Activated CD4-positive, alpha-beta T cell treated with anti-CD3 and anti-CD28 coated beads for 24 hours (primary cell): ENCODE measurements around the gene YES1.
"Not testable (repeated sequence)": the region's sequence is repeated elsewhere in the genome, so short reads cannot be mapped to it uniquely, and the experiment has no call there.

Experiments used
- DNase-seq, 2 donors: peaks; one replicate each; pipeline ENCODE4 v3.0.0-alpha.2; 2020; ENCODE audit warnings: low read depth in 2 of 2

Gene YES1

GRCh38 chr18:784470-785172 is 27.4 kb downstream of the YES1 start:
- no peak for DNase-seq

- DNase-seq: no peak
These were observed 33.7 kb downstream of the YES1 start for GRCh38 chr18:778194-778927.

- no peak for DNase-seq
These were observed 35.0 kb downstream of the YES1 start for GRCh38 chr18:777021-777420.

DNA sequence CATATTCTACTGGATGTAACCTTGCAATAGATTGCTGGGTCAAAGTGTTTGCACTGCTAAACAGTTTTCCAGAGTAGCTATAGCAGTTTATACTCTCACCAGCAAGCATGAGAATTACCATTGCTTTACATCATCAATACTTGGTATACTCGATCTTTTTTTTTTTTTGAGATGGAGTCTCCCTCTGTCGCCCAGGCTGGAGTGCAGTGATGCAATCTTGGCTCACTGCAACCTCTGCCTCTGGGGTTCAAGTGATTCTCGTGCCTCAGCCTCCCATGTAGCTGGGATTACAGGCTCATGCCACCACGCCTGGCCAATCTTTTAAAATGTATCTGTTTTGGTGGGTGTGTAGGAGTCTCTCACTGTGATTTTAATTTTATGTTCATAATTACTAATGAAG is 36.0 kb downstream of the YES1 start:
- not testable (repeated sequence) for DNase-seq

DNA sequence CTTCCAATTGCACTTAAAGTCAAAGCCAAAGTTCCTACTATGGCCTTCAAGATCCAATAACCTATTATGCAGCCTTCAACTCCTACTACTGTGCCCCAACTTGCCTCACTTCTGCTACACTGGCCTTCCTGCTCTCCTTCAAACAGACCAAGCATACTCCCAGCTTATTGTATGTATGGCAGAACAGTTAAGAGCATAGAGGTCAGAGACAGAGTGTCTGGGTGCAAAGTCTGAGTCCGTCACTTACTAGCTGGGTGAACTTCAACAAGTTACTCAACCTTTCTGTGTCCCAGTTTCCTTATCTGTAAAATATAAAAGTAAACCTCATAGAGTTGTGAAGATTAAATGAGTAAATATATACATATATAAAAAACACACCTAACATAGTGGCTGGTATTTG is 37.2 kb downstream of the YES1 start:
- no peak for DNase-seq

- DNase-seq: no peak
These were observed 37.9 kb downstream of the YES1 start for GRCh38 chr18:773980-774624.

GRCh38 chr18:770583-770961 is 41.5 kb downstream of the YES1 start:
- no peak for DNase-seq

GRCh38 chr18:767961-768360 is 44.1 kb downstream of the YES1 start:
- no peak for DNase-seq

DNA sequence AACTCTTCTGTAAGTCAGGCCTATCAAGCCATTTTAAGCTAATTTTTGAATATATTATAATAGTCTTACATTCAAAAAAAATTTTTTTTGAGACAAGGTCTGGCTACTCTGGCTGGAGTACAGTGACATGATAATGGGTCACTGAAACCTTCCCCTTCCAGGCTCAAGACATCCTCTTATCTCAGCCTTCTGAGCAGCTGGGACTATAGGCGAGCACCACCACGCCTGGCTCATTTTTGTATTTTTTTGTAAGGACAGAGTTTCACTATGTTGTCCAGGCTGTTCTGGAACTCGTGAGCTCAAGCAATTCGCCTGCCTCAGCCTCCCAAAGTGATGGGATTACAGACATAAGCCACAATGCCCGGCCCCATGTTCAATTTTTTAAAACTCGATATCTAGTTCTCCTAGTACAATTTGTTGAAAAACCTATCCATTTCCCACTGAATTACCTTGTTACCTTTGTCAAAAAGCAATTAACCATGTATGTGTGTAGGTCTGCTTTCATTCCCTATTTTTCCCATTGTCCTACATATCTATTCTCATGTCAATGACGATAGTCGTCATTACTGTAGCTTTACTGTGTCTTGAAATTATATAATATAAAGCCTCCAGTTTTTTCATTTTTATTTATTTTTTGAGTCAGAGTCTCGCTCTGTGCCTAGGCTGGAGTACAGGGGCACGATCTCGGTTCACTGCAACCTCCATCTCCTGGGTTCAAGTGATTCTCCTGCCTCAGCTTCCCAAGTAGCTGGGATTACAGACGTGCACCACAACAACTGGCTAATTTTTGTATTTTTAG is 44.8 kb downstream of the YES1 start:
- DNase-seq: no peak

DNA sequence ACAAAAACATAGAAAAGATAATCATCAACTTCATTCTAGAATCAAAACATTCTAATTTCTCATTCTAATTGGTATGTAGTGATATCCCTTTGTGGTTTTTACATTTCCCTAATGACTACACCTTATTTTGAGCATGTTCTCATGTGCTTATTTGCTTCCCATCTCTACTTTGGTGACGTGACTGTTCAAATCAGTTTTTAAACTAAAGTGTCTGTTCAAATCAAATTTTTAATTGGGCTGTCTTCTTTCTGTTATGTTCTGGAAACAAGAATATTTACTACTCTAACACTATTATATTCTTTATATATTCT is 45.5 kb downstream of the YES1 start:
- DNase-seq: no peak

GRCh38 chr18:765764-766549 is 46.1 kb downstream of the YES1 start:
- DNase-seq: no peak

DNA sequence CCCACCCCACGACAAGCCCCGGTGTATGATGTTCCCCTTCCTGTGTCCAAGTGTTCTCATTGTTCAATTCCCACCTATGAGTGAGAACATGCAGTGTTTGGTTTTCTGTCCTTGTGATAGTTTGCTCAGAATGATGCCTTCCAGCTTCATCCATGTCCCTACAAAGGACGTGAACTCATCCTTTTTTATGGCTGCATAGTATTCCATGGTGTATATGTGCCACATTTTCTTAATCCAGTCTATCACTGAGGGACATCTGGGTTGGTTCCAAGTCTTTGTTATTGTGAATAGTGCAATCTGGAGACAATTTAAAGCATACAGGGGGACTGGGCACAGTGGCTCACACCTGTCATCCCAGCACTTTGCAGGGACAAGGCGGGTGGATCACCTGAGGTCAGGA is 52.2 kb downstream of the YES1 start:
- not testable (repeated sequence) for DNase-seq

DNA sequence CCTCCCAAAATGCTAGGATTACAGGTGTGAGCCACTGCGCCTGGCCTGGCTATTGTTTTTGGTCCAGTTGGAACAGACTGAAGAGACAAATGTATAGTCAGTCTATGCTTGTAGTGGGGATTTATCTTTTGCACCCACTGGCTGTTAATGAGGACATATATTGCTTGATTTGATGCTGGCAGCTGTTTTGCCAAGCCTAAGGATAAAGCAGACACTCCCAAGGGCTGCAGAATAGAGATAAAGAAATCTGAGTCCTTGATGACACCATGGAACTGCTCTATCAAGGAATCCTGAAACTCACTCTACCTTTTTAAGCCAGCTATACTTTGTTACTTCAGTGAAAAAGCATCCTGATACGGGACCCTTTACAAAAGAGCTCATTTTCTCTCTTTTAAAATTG is 56.5 kb downstream of the YES1 start:
- DNase-seq: no peak

DNA sequence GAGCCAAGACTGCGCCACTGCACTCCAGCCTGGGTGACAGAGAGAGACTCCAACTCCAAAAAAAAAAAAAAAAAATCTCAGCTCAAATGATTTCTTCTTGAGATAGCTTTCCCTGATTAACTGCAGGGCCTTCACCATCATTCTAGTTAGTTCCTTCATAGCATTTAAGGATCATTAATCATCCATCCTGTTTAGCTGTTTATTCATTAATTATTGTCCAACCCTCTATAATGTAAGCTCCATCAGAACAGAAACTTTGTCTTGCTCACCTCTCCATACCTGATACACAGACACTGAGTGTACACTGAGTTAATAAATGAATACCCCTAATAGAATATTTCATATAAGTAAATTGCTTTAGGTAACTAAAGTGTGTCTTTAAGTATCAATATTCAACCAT is 57.4 kb downstream of the YES1 start:
- no peak for DNase-seq

DNA sequence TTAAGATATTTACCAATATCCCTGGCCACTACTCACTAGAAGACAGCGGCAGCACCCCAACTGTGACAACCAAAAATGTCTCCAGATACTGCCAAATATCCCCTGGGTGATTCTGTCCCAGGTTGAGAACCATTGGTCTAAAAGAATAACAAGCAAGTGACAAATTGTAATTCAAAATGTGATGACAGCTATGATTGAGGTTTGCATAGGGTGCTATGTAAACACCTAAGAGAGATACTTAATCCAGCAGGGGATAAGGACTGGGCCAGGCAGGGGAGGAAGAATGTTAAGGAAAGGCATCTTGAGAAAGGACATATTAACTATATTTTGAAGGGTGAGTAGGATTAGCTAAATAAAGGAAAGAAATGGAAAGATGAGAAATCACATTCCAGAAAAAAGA is 61.6 kb downstream of the YES1 start:
- DNase-seq: no peak

DNA sequence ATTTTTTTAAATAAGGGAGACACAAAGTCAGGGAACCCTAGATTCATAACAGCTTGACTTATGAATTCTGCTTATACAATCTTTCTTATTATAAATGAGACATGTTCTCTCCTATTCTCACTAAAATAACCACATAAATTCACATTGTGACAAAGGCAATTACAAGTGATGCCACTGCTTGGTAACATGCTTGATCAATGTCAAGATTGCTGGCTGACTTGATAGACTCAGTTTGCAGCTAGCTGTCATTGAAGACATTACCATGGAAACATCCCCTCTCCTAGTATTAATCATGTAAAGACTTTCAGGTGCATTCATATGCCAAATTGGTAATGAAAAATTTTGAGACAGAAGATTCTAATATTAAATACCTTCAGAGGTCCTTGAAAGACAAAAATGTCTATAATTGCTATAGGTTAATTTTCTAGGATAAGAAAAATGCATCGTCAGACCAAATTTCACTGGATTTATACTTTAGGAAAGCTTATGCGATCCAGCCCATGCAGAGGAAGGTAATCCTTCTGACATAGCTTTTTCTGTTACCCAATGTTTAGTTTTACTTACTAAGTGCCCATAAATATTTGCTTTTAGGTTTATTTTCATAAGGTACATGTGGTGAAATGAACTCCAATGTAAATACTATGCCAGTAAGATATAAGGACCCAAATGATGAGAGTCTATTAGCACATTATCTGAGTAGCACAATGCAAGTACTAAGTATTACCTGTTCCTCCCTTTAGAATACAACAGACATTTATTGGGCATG is 67.0 kb downstream of the YES1 start:
- no peak for DNase-seq

DNA sequence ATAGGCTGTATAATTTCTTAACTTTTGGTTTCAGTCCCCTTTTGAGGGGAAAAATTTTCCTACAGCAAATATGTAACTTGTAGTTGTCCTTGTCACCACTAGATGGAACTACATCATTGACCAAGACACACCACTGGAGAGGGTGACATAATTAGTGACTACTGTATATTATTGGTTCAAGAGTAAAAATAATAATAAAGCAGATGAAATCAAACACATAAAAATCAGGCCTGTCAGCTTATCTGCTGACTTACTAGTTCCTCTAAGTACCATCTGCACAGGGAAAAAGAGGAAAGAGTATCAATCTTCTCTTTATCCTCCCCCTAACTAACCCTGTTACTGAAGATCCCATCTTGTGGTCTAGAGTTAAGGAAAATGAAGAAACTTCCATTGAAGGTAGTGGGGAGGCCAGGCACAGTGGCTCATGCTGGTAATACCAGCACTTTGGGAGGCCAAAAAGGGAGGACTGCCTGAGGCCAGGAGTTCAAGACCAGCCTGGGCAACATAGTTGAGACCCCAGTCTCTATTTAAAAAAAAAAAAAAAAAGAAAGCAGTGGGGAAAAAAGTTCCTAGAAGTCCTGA is 70.0 kb downstream of the YES1 start:
- DNase-seq: no peak

DNA sequence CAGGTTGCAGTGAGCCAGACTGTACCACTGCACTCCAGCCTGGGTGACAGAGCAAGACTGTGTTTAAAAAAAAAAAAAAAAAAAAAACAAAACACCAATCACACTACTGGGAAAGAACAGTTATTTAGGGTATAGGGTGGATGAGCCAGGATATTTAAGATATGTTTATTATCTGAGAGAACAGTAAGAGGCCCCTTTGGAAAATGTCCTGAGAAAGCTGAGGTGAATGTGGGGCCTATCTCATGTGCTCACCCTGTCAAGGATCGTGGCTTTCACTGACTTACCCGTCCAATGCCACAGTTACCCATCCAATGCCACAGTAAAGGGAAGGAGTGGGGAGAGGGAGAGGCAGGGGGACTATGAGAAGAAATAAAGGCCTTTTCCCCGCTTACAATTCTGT is 79.7 kb downstream of the YES1 start:
- no peak for DNase-seq

- DNase-seq: no peak
These were observed 80.9 kb downstream of the YES1 start for GRCh38 chr18:731185-731584.

DNA sequence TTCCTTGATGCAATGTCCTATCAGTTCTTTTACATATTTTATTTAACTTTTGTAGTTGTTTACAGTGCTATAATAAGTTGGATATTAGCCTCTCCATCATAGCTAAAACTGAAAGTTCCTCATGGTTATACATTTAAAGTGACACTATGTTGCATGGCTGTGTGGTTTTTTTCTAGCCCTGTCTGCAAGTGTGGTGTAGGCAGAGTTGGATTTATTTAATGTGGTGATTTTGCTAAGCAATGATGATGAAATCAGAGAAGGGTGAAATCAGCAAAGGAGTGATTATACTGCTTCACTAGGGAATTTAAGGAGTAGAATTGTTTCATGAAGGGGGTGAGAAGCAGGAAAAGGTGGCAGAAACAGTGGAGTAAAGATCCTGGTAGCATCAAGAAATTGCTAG is 81.3 kb downstream of the YES1 start:
- no peak for DNase-seq

- DNase-seq: not testable (repeated sequence)
These were observed 81.9 kb downstream of the YES1 start for GRCh38 chr18:730120-730519.
